ENCODE measurements around the gene MAX.

Gene MAX

DNA sequence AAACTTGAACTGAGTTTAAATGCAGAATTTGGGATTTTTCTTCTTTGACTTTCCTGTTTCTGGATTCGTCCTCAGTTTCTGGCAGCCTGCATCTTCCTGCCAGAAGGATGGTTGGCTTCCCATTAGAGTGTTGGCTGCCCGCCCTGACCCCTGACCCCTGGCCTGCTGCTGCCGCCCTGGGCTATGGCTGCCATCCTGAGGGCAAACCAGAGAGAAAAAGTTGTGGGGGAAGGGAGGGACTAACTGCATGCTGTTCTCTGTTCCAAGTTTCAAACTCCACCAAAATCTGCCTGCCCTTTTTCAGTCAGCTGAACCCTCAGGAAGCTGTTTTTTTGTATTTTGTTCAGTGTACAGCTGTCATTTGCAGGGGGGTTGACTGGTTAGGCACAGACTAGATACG lies 67.3 kb downstream of the MAX start:
- no peak overlapping the region for H3K27ac ChIP-seq (ENCODE audit: low read length, poor library complexity, severe bottlenecking)
- no peak for DNase-seq
- no peaks in the 10 kb centered on the region for H3K9me3 ChIP-seq (ENCODE audit: control insufficient read depth, low read length)
- H2BK120ac ChIP-seq (ENCODE audit: low read depth, low read length) = no peak overlapping the region
- H3K23ac ChIP-seq (ENCODE audit: low read length in 2 of 2) = no peak overlapping the region
- no peak overlapping the region for H3K14ac ChIP-seq (ENCODE audit: low read length in 2 of 2)
- H2BK15ac ChIP-seq (ENCODE audit: low read depth, poor library complexity, severe bottlenecking) = no peak overlapping the region
- no peak overlapping the region for H2BK5ac ChIP-seq (ENCODE audit: low read depth, low read length, poor library complexity, severe bottlenecking)
- no peaks in the 10 kb centered on the region for H3K79me1 ChIP-seq (replicated peaks; ENCODE audit: low read length, poor library complexity, severe bottlenecking)
- no peak overlapping the region for H3K18ac ChIP-seq (ENCODE audit: low read depth in 1 of 2, low read length in 2 of 2)
- H2AK5ac ChIP-seq (ENCODE audit: low read length, severe bottlenecking) = no peak overlapping the region
- H3K4me1 ChIP-seq (ENCODE audit: control insufficient read depth, insufficient read depth, low read depth, low read length) = no peaks in the 10 kb centered on the region
- no peak overlapping the region for H2AFZ ChIP-seq (ENCODE audit: low read depth, low read length)
- H3K27me3 ChIP-seq (ENCODE audit: control insufficient read depth in 1 of 2, insufficient read depth in 1 of 2, low read length in 2 of 2) = no peaks in the 10 kb centered on the region
- no peak overlapping the region for H3K4ac ChIP-seq (ENCODE audit: low read depth in 1 of 2, low read length in 2 of 2)
- WGBS = 92% methylated on average over 3 of the region's 4 CpGs
- H3K9ac ChIP-seq (ENCODE audit: low read length) = no peak overlapping the region
- H2BK12ac ChIP-seq (ENCODE audit: low read length in 2 of 2) = no peak overlapping the region
- H3K4me3 ChIP-seq (ENCODE audit: insufficient read depth in 1 of 2, low read depth in 1 of 2, low read length in 2 of 2) = no peak overlapping the region
- H4K8ac ChIP-seq (ENCODE audit: low read length) = no peak overlapping the region
- no peak overlapping the region for H3K4me2 ChIP-seq (ENCODE audit: low read length, poor library complexity, severe bottlenecking)
- peaks cover 9 to 17% of the 10 kb centered on the region in 2 experiments for H3K36me3 ChIP-seq (ENCODE audit: control insufficient read depth in 1 of 2, insufficient read depth in 2 of 2, low read depth in 1 of 2, low read length in 2 of 2)
- no peak overlapping the region for H4K91ac ChIP-seq (ENCODE audit: low read length)

DNA sequence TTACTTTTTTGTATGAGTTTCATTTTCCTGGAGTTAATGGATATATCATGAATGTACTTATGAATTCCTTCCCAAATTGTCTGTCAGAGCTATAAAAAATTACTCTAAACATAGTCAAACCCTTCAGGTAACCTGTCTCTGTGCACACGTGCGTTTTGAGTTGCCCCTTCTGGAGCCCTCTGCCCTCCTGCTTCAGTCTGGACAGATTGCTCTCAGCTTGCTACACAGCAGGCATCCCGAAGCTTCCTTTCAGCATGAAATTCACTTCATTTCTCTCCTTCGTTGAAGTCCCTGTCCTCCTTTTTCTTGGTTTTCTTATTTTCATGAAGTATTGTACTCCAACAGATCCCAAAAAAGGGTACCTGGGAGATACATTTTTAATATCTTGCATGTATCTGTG lies 68.3 kb downstream of the MAX start:
- Histone ChIP-seq H2AFZ (ENCODE audit: low read depth, low read length) (no peak overlapping the region), H3K18ac (ENCODE audit: low read depth in 1 of 2, low read length in 2 of 2) (no peak overlapping the region), H2AK5ac (ENCODE audit: low read length, severe bottlenecking) (no peak overlapping the region), H3K27me3 (ENCODE audit: control insufficient read depth in 1 of 2, insufficient read depth in 1 of 2, low read length in 2 of 2) (no peaks in the 10 kb centered on the region), H3K9me3 (ENCODE audit: control insufficient read depth, low read length) (no peaks in the 10 kb centered on the region), H3K27ac (ENCODE audit: low read length, poor library complexity, severe bottlenecking) (no peak overlapping the region), H3K4ac (ENCODE audit: low read depth in 1 of 2, low read length in 2 of 2) (no peak overlapping the region), H2BK5ac (ENCODE audit: low read depth, low read length, poor library complexity, severe bottlenecking) (no peak overlapping the region), H3K23ac (ENCODE audit: low read length in 2 of 2) (no peak overlapping the region), H3K4me3 (ENCODE audit: insufficient read depth in 1 of 2, low read depth in 1 of 2, low read length in 2 of 2) (no peak overlapping the region), H4K91ac (ENCODE audit: low read length) (no peak overlapping the region), H2BK12ac (ENCODE audit: low read length in 2 of 2) (no peak overlapping the region), H3K9ac (ENCODE audit: low read length) (no peak overlapping the region), H4K8ac (ENCODE audit: low read length) (no peak overlapping the region), H2BK120ac (ENCODE audit: low read depth, low read length) (no peak overlapping the region), H3K79me1 (replicated peaks; ENCODE audit: low read length, poor library complexity, severe bottlenecking) (no peaks in the 10 kb centered on the region), H2BK15ac (ENCODE audit: low read depth, poor library complexity, severe bottlenecking) (no peak overlapping the region), H3K36me3 (ENCODE audit: control insufficient read depth in 1 of 2, insufficient read depth in 2 of 2, low read depth in 1 of 2, low read length in 2 of 2) (peaks cover 7 to 18% of the 10 kb centered on the region in 2 experiments), H3K4me2 (ENCODE audit: low read length, poor library complexity, severe bottlenecking) (no peak overlapping the region), H3K4me1 (ENCODE audit: control insufficient read depth, insufficient read depth, low read depth, low read length) (no peaks in the 10 kb centered on the region), H3K14ac (ENCODE audit: low read length in 2 of 2) (no peak overlapping the region)
- DNase-seq = no peak
- WGBS = 97% methylated on average over 4 of the region's 4 CpGs

GRCh38 chr14:65033181-65033580 lies 69.1 kb downstream of the MAX start:
- Histone ChIP-seq H3K27me3 (ENCODE audit: control insufficient read depth in 1 of 2, insufficient read depth in 1 of 2, low read length in 2 of 2) (no peaks in the 10 kb centered on the region), H4K8ac (ENCODE audit: low read length) (no peak overlapping the region), H2BK15ac (ENCODE audit: low read depth, poor library complexity, severe bottlenecking) (no peak overlapping the region), H2BK12ac (ENCODE audit: low read length in 2 of 2) (no peak overlapping the region), H3K36me3 (ENCODE audit: control insufficient read depth in 1 of 2, insufficient read depth in 2 of 2, low read depth in 1 of 2, low read length in 2 of 2) (peaks cover 7 to 27% of the 10 kb centered on the region in 2 experiments), H3K79me1 (replicated peaks; ENCODE audit: low read length, poor library complexity, severe bottlenecking) (no peaks in the 10 kb centered on the region), H3K4me1 (ENCODE audit: control insufficient read depth, insufficient read depth, low read depth, low read length) (no peaks in the 10 kb centered on the region), H3K4me3 (ENCODE audit: insufficient read depth in 1 of 2, low read depth in 1 of 2, low read length in 2 of 2) (no peak overlapping the region), H2AFZ (ENCODE audit: low read depth, low read length) (no peak overlapping the region), H3K4ac (ENCODE audit: low read depth in 1 of 2, low read length in 2 of 2) (no peak overlapping the region), H3K9me3 (ENCODE audit: control insufficient read depth, low read length) (no peaks in the 10 kb centered on the region), H3K4me2 (ENCODE audit: low read length, poor library complexity, severe bottlenecking) (no peak overlapping the region), H2AK5ac (ENCODE audit: low read length, severe bottlenecking) (no peak overlapping the region), H2BK5ac (ENCODE audit: low read depth, low read length, poor library complexity, severe bottlenecking) (no peak overlapping the region), H4K91ac (ENCODE audit: low read length) (no peak overlapping the region), H3K18ac (ENCODE audit: low read depth in 1 of 2, low read length in 2 of 2) (no peak overlapping the region), H3K9ac (ENCODE audit: low read length) (no peak overlapping the region), H3K14ac (ENCODE audit: low read length in 2 of 2) (no peak overlapping the region), H3K27ac (ENCODE audit: low read length, poor library complexity, severe bottlenecking) (no peak overlapping the region), H3K23ac (ENCODE audit: low read length in 2 of 2) (no peak overlapping the region), H2BK120ac (ENCODE audit: low read depth, low read length) (no peak overlapping the region)
- no peak for DNase-seq
- WGBS = 100% methylated on average over 3 of the region's 3 CpGs

GRCh38 chr14:65032319-65032718 lies 70.0 kb downstream of the MAX start:
- H3K4me1 ChIP-seq (ENCODE audit: control insufficient read depth, insufficient read depth, low read depth, low read length) = no peaks in the 10 kb centered on the region
- no peaks in the 10 kb centered on the region for H3K79me1 ChIP-seq (replicated peaks; ENCODE audit: low read length, poor library complexity, severe bottlenecking)
- H3K36me3 ChIP-seq (ENCODE audit: control insufficient read depth in 1 of 2, insufficient read depth in 2 of 2, low read depth in 1 of 2, low read length in 2 of 2) = peaks cover 8 to 35% of the 10 kb centered on the region in 2 experiments
- no peak overlapping the region for H4K91ac ChIP-seq (ENCODE audit: low read length)
- H3K4me3 ChIP-seq (ENCODE audit: insufficient read depth in 1 of 2, low read depth in 1 of 2, low read length in 2 of 2) = no peak overlapping the region
- H3K4me2 ChIP-seq (ENCODE audit: low read length, poor library complexity, severe bottlenecking) = no peak overlapping the region
- H2BK5ac ChIP-seq (ENCODE audit: low read depth, low read length, poor library complexity, severe bottlenecking) = no peak overlapping the region
- H3K18ac ChIP-seq (ENCODE audit: low read depth in 1 of 2, low read length in 2 of 2) = no peak overlapping the region
- no peaks in the 10 kb centered on the region for H3K9me3 ChIP-seq (ENCODE audit: control insufficient read depth, low read length)
- H2BK12ac ChIP-seq (ENCODE audit: low read length in 2 of 2) = no peak overlapping the region
- no peak overlapping the region for H3K23ac ChIP-seq (ENCODE audit: low read length in 2 of 2)
- no peak overlapping the region for H3K14ac ChIP-seq (ENCODE audit: low read length in 2 of 2)
- H2BK120ac ChIP-seq (ENCODE audit: low read depth, low read length) = no peak overlapping the region
- H2BK15ac ChIP-seq (ENCODE audit: low read depth, poor library complexity, severe bottlenecking) = no peak overlapping the region
- no peak overlapping the region for H3K4ac ChIP-seq (ENCODE audit: low read depth in 1 of 2, low read length in 2 of 2)
- H3K27me3 ChIP-seq (ENCODE audit: control insufficient read depth in 1 of 2, insufficient read depth in 1 of 2, low read length in 2 of 2) = no peaks in the 10 kb centered on the region
- no peak overlapping the region for H2AK5ac ChIP-seq (ENCODE audit: low read length, severe bottlenecking)
- no peak overlapping the region for H3K9ac ChIP-seq (ENCODE audit: low read length)
- no peak for DNase-seq
- no peak overlapping the region for H3K27ac ChIP-seq (ENCODE audit: low read length, poor library complexity, severe bottlenecking)
- H4K8ac ChIP-seq (ENCODE audit: low read length) = no peak overlapping the region
- no peak overlapping the region for H2AFZ ChIP-seq (ENCODE audit: low read depth, low read length)
- 96% methylated on average over 11 of the region's 11 CpGs for WGBS
